Measurements from ENCODE around the gene LPP.

Gene LPP

GRCh38 chr3:188274249-188274915 is 120.4 kb downstream of the LPP start:
- no peak for DNase-seq

- DNase-seq = no peak
Observed at GRCh38 chr3:188276375-188276774, 122.4 kb downstream of the LPP start.

- no peak for DNase-seq
Observed at GRCh38 chr3:188278717-188279324, 124.9 kb downstream of the LPP start.

GRCh38 chr3:188279502-188280335 is 125.8 kb downstream of the LPP start:
- no peak for DNase-seq

GRCh38 chr3:188280627-188281026 is 126.7 kb downstream of the LPP start:
- DNase-seq = no peak

GRCh38 chr3:188282871-188283270 is 128.9 kb downstream of the LPP start:
- no peak for DNase-seq

GRCh38 chr3:188283347-188283746 is 129.4 kb downstream of the LPP start:
- DNase-seq = no peak

GRCh38 chr3:188284455-188285212 is 130.7 kb downstream of the LPP start:
- no peak for DNase-seq

GRCh38 chr3:188286087-188286513 is 132.1 kb downstream of the LPP start:
- no peak for DNase-seq

GRCh38 chr3:188287339-188287738 is 133.4 kb downstream of the LPP start:
- peak in 1 of 14 donors; percentile 64 for DNase-seq

- DNase-seq = peak in 1 of 14 donors; percentile 49
Observed at GRCh38 chr3:188287762-188288505, 134.0 kb downstream of the LPP start.

- DNase-seq = no peak
Observed at GRCh38 chr3:188292251-188292650, 138.3 kb downstream of the LPP start.

GRCh38 chr3:188292827-188293226 is 138.9 kb downstream of the LPP start:
- DNase-seq = no peak

GRCh38 chr3:188294113-188294512 is 140.2 kb downstream of the LPP start:
- DNase-seq = no peak

GRCh38 chr3:188294823-188295487 is 141.0 kb downstream of the LPP start:
- DNase-seq = peak in 3 of 14 donors; percentile 20 to 79 (median 52)

GRCh38 chr3:188295876-188296275 is 141.9 kb downstream of the LPP start:
- no peak for DNase-seq

GRCh38 chr3:188296761-188297612 is 143.0 kb downstream of the LPP start:
- no peak for DNase-seq

- DNase-seq = no peak
Observed at GRCh38 chr3:188298585-188298984, 144.6 kb downstream of the LPP start.

GRCh38 chr3:188299068-188299467 is 145.1 kb downstream of the LPP start:
- no peak for DNase-seq

- no peak for DNase-seq
Observed at GRCh38 chr3:188299708-188300107, 145.8 kb downstream of the LPP start.
